ENCODE measurements around the gene ZFPL1.

ZFPL1 gene

GRCh38 chr11:65095427-65095826 is 11.4 kb downstream of the ZFPL1 start:
- peak overlapping the region; percentile 81 to 93 (median 87); a peak in 20 of 22 replicates for H3K27ac ChIP-seq
- TF ChIP-seq Cebpa-rat (IDR thresholded peaks at IDR 0.05): no peak
- peak overlapping the region; percentile 86 to 94 (median 90); a peak in 18 of 22 replicates for H3K9ac ChIP-seq

GRCh38 chr11:65095974-65096806 is 12.2 kb downstream of the ZFPL1 start, which contains the start of gene VPS51:
Gene VPS51, plus strand, starts transcription at chr11:65096214. Its CDS starts 37 bp downstream, at chr11:65096251.
- Histone ChIP-seq H4K20me1 (peaks cover 0 to 39% (median 4%) of the 10 kb centered on the region in 11 experiments; a peak in 7 of 22 replicates), H3K9me3 (replicated peaks in 1 of 11) (no peaks in the 10 kb centered on the region), H3K36me3 (peaks cover 6 to 42% (median 25%) of the 10 kb centered on the region in 11 experiments; a peak in 16 of 22 replicates), H3K27ac (peak within 1 kb of the TSS; percentile 81 to 93 (median 87)), H3K4me3 (peak within 1 kb of the TSS; percentile 68 to 88 (median 78)), H3K4me2 (peak within 1 kb of the TSS; percentile 82 to 97 (median 90)), H3K27me3 (no peaks in the 10 kb centered on the region), H3K9ac (peak within 1 kb of the TSS; percentile 86 to 94 (median 90)), H3K4me1 (peaks cover 8 to 21% (median 13%) of the 10 kb centered on the region in 10 experiments)
- no peak for TF ChIP-seq Cebpa-rat (IDR thresholded peaks at IDR 0.05)

More at GRCh38 chr11:65095427-65095826, 11.4 kb downstream of the ZFPL1 start:
- Histone ChIP-seq H3K9me3 (replicated peaks in 1 of 11) (no peaks in the 10 kb centered on the region), H3K4me1 (peaks cover 8 to 21% (median 15%) of the 10 kb centered on the region in 10 experiments), H3K36me3 (peaks cover 8 to 36% (median 19%) of the 10 kb centered on the region in 11 experiments; a peak in 16 of 22 replicates), H3K27me3 (no peaks in the 10 kb centered on the region), H3K4me3 (peak overlapping the region in 7 of 10 experiments; percentile 73 to 88 (median 79); a peak in 9 of 20 replicates), H4K20me1 (peaks cover 0 to 32% (median 0%) of the 10 kb centered on the region in 11 experiments; a peak in 4 of 22 replicates), H3K4me2 (peak overlapping the region; percentile 82 to 97 (median 90); a peak in 21 of 22 replicates)

GRCh38 chr11:65096926-65097325 is 12.9 kb downstream of the ZFPL1 start:
- Histone ChIP-seq H3K4me3 (peak overlapping the region; percentile 68 to 88 (median 78); a peak in 19 of 20 replicates), H3K9ac (peak overlapping the region; percentile 70 to 94 (median 90); a peak in 21 of 22 replicates), H3K27ac (peak overlapping the region in 4 of 11 experiments; percentile 31 to 47 (median 36); a peak in 6 of 22 replicates), H3K4me2 (peak overlapping the region; percentile 82 to 97 (median 90)), H3K9me3 (replicated peaks in 1 of 11) (no peaks in the 10 kb centered on the region), H3K4me1 (peaks cover 8 to 21% (median 13%) of the 10 kb centered on the region in 10 experiments), H3K27me3 (no peaks in the 10 kb centered on the region), H3K36me3 (peaks cover 6 to 49% (median 30%) of the 10 kb centered on the region in 11 experiments; a peak in 16 of 22 replicates), H4K20me1 (peaks cover 0 to 46% (median 7%) of the 10 kb centered on the region in 11 experiments; a peak in 7 of 22 replicates)
- TF ChIP-seq Cebpa-rat (IDR thresholded peaks at IDR 0.05): no peak

GRCh38 chr11:65100674-65101350 is 16.8 kb downstream of the ZFPL1 start:
- peaks cover 0 to 85% (median 23%) of the 10 kb centered on the region in 11 experiments; a peak in 10 of 22 replicates for H4K20me1 ChIP-seq
- H3K36me3 ChIP-seq: peaks cover 28 to 88% (median 57%) of the 10 kb centered on the region in 11 experiments; a peak in 20 of 22 replicates
- H3K4me3 ChIP-seq: no peak overlapping the region
- no peak overlapping the region for H3K9ac ChIP-seq
- no peak overlapping the region for H3K27ac ChIP-seq
- TF ChIP-seq Cebpa-rat (IDR thresholded peaks at IDR 0.05): no peak
- H3K27me3 ChIP-seq: no peaks in the 10 kb centered on the region
- no peak overlapping the region for H3K4me2 ChIP-seq
- no peaks in the 10 kb centered on the region for H3K9me3 ChIP-seq (replicated peaks in 1 of 11)
- H3K4me1 ChIP-seq: peaks cover 8 to 17% (median 11%) of the 10 kb centered on the region in 10 experiments

- Histone ChIP-seq H3K4me1 (peaks cover 1 to 9% (median 4%) of the 10 kb centered on the region in 10 experiments; a peak in 17 of 20 replicates), H3K27ac (no peak overlapping the region), H3K9ac (peak overlapping the region in 1 of 11 experiments; percentile 37; a peak in 2 of 22 replicates), H3K4me2 (no peak overlapping the region), H3K9me3 (replicated peaks in 1 of 11) (no peaks in the 10 kb centered on the region), H3K36me3 (peaks cover 32 to 98% (median 61%) of the 10 kb centered on the region in 11 experiments), H3K4me3 (no peak overlapping the region), H3K27me3 (no peaks in the 10 kb centered on the region), H4K20me1 (peaks cover 0 to 94% (median 25%) of the 10 kb centered on the region in 11 experiments; a peak in 11 of 22 replicates)
- TF ChIP-seq Cebpa-rat (IDR thresholded peaks at IDR 0.05): no peak
Measured at GRCh38 chr11:65102142-65103095, 18.4 kb downstream of the ZFPL1 start.

GRCh38 chr11:65103476-65103875 is 19.5 kb downstream of the ZFPL1 start:
- Histone ChIP-seq H3K27ac (no peak overlapping the region), H4K20me1 (peaks cover 0 to 96% (median 30%) of the 10 kb centered on the region in 11 experiments; a peak in 11 of 22 replicates), H3K36me3 (peaks cover 39 to 98% (median 61%) of the 10 kb centered on the region in 11 experiments)

GRCh38 chr11:65104628-65105027 is 20.6 kb downstream of the ZFPL1 start:
- Histone ChIP-seq H3K27ac (no peak overlapping the region), H4K20me1 (peaks cover 0 to 99% (median 35%) of the 10 kb centered on the region in 11 experiments; a peak in 12 of 22 replicates), H3K9ac (no peak overlapping the region; a peak in 1 of 22 replicates), H3K4me1 (no peaks in the 10 kb centered on the region), H3K36me3 (peaks cover 48 to 98% (median 69%) of the 10 kb centered on the region in 11 experiments), H3K4me3 (no peak overlapping the region), H3K9me3 (replicated peaks in 1 of 11) (no peaks in the 10 kb centered on the region), H3K4me2 (no peak overlapping the region), H3K27me3 (no peaks in the 10 kb centered on the region)
- TF ChIP-seq Cebpa-rat (IDR thresholded peaks at IDR 0.05): no peak

More at GRCh38 chr11:65103476-65103875, 19.5 kb downstream of the ZFPL1 start:
- Histone ChIP-seq H3K4me2 (no peak overlapping the region), H3K9ac (peak overlapping the region in 1 of 11 experiments; percentile 37; a peak in 2 of 22 replicates), H3K4me3 (no peak overlapping the region), H3K9me3 (replicated peaks in 1 of 11) (no peaks in the 10 kb centered on the region), H3K4me1 (peaks cover 0 to 7% (median 0%) of the 10 kb centered on the region in 10 experiments; a peak in 1 of 20 replicates), H3K27me3 (no peaks in the 10 kb centered on the region)
- TF ChIP-seq Cebpa-rat (IDR thresholded peaks at IDR 0.05): no peak

Measured in BLaER1 treated with 17β-estradiol and CSF1 and Interleukin-3, amounts not matched to agents 10 nM and 100 nM (cell line).